ENCODE data around the gene LIN37.

Gene LIN37

DNA sequence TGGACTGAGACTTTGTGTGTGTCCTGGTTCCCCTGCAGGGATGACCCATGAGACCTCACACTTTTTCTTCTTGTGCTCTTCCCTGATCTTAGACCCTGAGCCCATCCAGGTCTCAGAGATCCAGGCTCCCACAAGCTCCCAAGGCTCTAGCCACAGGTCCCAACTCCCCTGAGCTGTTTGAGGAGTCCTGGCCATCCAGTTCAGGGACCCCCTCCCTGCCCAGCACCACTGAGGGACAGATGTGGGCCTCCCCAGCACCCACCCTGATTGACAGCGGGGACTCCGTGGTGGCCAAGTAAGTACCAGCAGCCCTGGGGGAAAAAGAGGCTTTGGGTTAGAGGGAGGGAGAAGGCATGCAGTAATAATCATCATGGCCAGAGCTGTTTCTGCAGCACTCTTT, 11.3 kb downstream of the LIN37 start:
- Histone ChIP-seq H3K36me3 (ENCODE audit: low read length) (no peaks in the 10 kb centered on the region), H3K4me2 (ENCODE audit: low read depth, low read length, poor library complexity, severe bottlenecking) (peak overlapping the region; percentile 62)

DNA sequence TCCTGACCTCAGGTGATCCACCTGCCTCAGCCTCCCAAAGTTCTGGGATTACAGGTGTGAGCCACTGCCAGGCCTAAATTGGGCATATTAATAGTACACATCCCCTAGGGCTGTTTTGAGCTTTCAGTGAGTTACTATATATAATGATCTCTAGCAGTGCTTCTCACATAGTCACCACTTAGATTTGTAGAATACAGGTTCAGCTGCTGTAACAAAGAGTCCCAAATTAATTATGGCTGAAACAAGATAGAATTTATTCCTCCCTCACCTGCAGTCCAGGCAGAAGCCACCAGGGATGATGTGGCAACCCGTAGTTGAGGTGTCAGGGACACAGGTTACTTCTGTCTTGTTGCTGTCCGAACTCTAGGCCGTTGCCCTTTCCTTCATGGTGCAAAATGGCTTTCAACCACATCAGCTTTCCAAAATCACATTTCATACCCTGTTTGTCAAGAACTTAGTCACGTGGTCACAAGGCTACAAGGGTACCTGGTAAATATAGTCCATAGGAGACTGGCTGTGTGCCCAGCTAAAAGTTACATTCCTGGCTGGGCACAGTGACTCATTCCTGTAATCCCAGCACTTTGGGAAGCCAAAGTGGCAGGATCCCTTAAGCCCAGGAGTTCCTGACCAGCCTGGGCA, 12.5 kb downstream of the LIN37 start:
- Histone ChIP-seq H3K27me3 (ENCODE audit: low read length) (no peaks in the 10 kb centered on the region), H3K27ac (ENCODE audit: low read depth, low read length) (no peak overlapping the region), H2AFZ (ENCODE audit: low read depth, low read length, severe bottlenecking) (no peak overlapping the region), H3K36me3 (ENCODE audit: low read length) (no peaks in the 10 kb centered on the region), H3K4me2 (ENCODE audit: low read depth, low read length, poor library complexity, severe bottlenecking) (no peak overlapping the region), H3F3A (ENCODE audit: insufficient read depth) (no peaks in the 10 kb centered on the region), H3K79me2 (ENCODE audit: insufficient read depth, low read length) (peaks cover 17% of the 10 kb centered on the region), H3K9me2 (replicated peaks; ENCODE audit: insufficient read depth, low read length) (no peaks in the 10 kb centered on the region), H3K9me3 (ENCODE audit: insufficient read depth, low read length) (no peaks in the 10 kb centered on the region), H4K20me1 (ENCODE audit: low read depth, low read length) (no peaks in the 10 kb centered on the region), H3K9ac (ENCODE audit: low read length) (no peak overlapping the region), H3K4me3 (ENCODE audit: insufficient read depth, low read length, poor library complexity, severe bottlenecking) (no peak overlapping the region)
- no peak for TF ChIP-seq EZH2phosphoT487 (conservative IDR thresholded peaks at IDR 0.05; ENCODE audit: low read length)
- TF ChIP-seq, protein P1, sequence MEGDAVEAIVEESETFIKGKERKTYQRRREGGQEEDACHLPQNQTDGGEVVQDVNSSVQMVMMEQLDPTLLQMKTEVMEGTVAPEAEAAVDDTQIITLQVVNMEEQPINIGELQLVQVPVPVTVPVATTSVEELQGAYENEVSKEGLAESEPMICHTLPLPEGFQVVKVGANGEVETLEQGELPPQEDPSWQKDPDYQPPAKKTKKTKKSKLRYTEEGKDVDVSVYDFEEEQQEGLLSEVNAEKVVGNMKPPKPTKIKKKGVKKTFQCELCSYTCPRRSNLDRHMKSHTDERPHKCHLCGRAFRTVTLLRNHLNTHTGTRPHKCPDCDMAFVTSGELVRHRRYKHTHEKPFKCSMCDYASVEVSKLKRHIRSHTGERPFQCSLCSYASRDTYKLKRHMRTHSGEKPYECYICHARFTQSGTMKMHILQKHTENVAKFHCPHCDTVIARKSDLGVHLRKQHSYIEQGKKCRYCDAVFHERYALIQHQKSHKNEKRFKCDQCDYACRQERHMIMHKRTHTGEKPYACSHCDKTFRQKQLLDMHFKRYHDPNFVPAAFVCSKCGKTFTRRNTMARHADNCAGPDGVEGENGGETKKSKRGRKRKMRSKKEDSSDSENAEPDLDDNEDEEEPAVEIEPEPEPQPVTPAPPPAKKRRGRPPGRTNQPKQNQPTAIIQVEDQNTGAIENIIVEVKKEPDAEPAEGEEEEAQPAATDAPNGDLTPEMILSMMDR (IDR thresholded peaks at IDR 0.05; ENCODE audit: insufficient read depth, low read length, poor library complexity, severe bottlenecking), result no peak

More for the DNA sequence above, 11.3 kb downstream of the LIN37 start:
- H3K27ac ChIP-seq (ENCODE audit: low read depth, low read length), result no peak overlapping the region
- H3K4me3 ChIP-seq (ENCODE audit: insufficient read depth, low read length, poor library complexity, severe bottlenecking), result no peak overlapping the region
- no peaks in the 10 kb centered on the region for H3K27me3 ChIP-seq (ENCODE audit: low read length)
- no peaks in the 10 kb centered on the region for H3K9me3 ChIP-seq (ENCODE audit: insufficient read depth, low read length)
- H3K79me2 ChIP-seq (ENCODE audit: insufficient read depth, low read length), result peaks cover 17% of the 10 kb centered on the region
- TF ChIP-seq, protein P1 (IDR thresholded peaks at IDR 0.05; ENCODE audit: insufficient read depth, low read length, poor library complexity, severe bottlenecking), result no peak
- no peak for TF ChIP-seq EZH2phosphoT487 (conservative IDR thresholded peaks at IDR 0.05; ENCODE audit: low read length)
- no peaks in the 10 kb centered on the region for H3F3A ChIP-seq (ENCODE audit: insufficient read depth)
- no peak overlapping the region for H2AFZ ChIP-seq (ENCODE audit: low read depth, low read length, severe bottlenecking)
- no peaks in the 10 kb centered on the region for H3K9me2 ChIP-seq (replicated peaks; ENCODE audit: insufficient read depth, low read length)
- no peak overlapping the region for H3K9ac ChIP-seq (ENCODE audit: low read length)
- H4K20me1 ChIP-seq (ENCODE audit: low read depth, low read length), result no peaks in the 10 kb centered on the region

DNA sequence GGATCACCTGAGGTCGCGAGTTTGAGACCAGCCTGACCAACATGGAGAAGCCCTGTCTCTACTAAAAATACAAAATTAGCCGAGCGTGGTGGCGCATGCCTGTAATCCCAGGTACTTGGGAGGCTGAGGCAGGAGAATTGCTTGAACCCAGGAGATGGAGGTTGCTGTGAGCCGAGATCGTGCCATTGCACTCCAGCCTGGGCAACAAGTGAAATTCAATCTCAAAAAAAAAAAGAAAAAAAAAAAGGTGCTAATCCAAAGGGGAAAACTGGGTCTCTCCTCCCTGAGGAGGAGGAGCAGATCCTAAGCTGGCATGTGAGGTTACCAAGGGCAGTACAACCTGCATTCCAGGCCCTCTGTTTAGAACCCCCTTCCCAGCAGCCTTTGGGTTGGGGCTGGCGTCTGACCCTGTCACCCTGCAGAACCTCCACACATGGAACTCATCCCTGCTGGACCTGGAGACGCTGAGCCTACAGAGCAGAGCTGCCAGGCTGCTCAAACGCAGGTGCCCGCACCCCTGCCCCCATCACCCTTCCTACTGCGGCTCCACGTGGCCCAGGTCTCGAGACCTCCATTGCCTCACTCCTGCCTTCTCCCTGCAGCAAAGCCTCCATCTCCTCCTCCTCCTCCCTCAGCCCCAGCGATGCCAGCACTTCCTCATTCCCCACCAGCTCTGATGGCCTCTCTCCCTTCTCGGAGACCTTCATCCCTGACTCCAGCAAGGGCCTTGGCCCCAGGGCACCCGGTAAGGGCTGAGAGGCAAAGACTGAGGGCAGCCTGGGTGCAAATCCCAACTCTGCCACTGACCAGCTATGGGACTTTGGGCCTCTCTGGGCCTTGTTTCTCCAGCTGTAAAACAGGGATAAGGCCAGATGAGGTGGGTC, 16.3 kb downstream of the LIN37 start:
- Histone ChIP-seq H3K9ac (ENCODE audit: low read length) (no peak overlapping the region), H3K79me2 (ENCODE audit: insufficient read depth, low read length) (peaks cover 5% of the 10 kb centered on the region; the same call in 1 of the 2 replicates), H3K27me3 (ENCODE audit: low read length) (no peaks in the 10 kb centered on the region), H3K9me2 (replicated peaks; ENCODE audit: insufficient read depth, low read length) (no peaks in the 10 kb centered on the region), H3F3A (ENCODE audit: insufficient read depth) (no peaks in the 10 kb centered on the region), H3K36me3 (ENCODE audit: low read length) (no peaks in the 10 kb centered on the region), H3K27ac (ENCODE audit: low read depth, low read length) (no peak overlapping the region), H3K4me2 (ENCODE audit: low read depth, low read length, poor library complexity, severe bottlenecking) (no peak overlapping the region), H3K9me3 (ENCODE audit: insufficient read depth, low read length) (no peaks in the 10 kb centered on the region), H2AFZ (ENCODE audit: low read depth, low read length, severe bottlenecking) (no peak overlapping the region), H3K4me3 (ENCODE audit: insufficient read depth, low read length, poor library complexity, severe bottlenecking) (no peak overlapping the region), H4K20me1 (ENCODE audit: low read depth, low read length) (no peaks in the 10 kb centered on the region)
- no peak for TF ChIP-seq EZH2phosphoT487 (conservative IDR thresholded peaks at IDR 0.05; ENCODE audit: low read length)
- TF ChIP-seq, protein P1 (IDR thresholded peaks at IDR 0.05; ENCODE audit: insufficient read depth, low read length, poor library complexity, severe bottlenecking), result no peak
